HepG2 (cell line): Measurements from ENCODE around the gene GDF7.

Experiments used
- FOSL2 ChIP-seq: sonication (generic); formaldehyde crosslinking; IDR thresholded peaks from 2 replicates; pipeline ENCODE4 v1.4.0; 2020; ENCODE audit warnings: missing genetic modification reagents
- GABPA ChIP-seq, 2 experiments: IDR thresholded peaks; 2 replicates each; pipeline ENCODE4 v1.6.1; 2011 to 2016; ENCODE audit warnings: low read depth in 2 of 2, low read length in 1 of 2, missing biosample characterization in 1 of 2, missing genetic modification characterization in 1 of 2
- HOXA7 ChIP-seq: sonication (generic); formaldehyde crosslinking; IDR thresholded peaks from 2 replicates; pipeline ENCODE4 v1.8.1; 2022; ENCODE audit warnings: mild to moderate bottlenecking, missing genetic modification reagents, moderate library complexity
- MAX ChIP-seq: IDR thresholded peaks from 2 replicates; pipeline ENCODE4 v1.6.1; 2012; ENCODE audit warnings: inconsistent platforms
- MEIS1 ChIP-seq: sonication (generic); formaldehyde crosslinking; IDR thresholded peaks from 2 replicates; pipeline ENCODE4 v1.9.0; 2021; ENCODE audit warnings: mild to moderate bottlenecking, missing genetic modification reagents, moderate library complexity, borderline replicate concordance
- NFIC ChIP-seq: IDR thresholded peaks from 2 replicates; pipeline ENCODE4 v1.6.1; 2012; ENCODE audit warnings: mild to moderate bottlenecking, low read length, inconsistent platforms
- NR2C2 ChIP-seq: sonication (generic); formaldehyde crosslinking; IDR thresholded peaks from 2 replicates; pipeline ENCODE4 v1.4.0; 2020; ENCODE audit warnings: missing genetic modification reagents, mild to moderate bottlenecking, moderate library complexity, borderline replicate concordance
- POLR2A ChIP-seq, 2 experiments: IDR thresholded peaks; 2 replicates each; pipeline ENCODE4 v1.6.1; 2011; ENCODE audit warnings: low read depth in 2 of 2, low read length in 2 of 2, mild to moderate bottlenecking in 1 of 2, moderate library complexity in 1 of 2; ENCODE audit not compliant: insufficient read depth in 1 of 2
- POLR2AphosphoS5 ChIP-seq: IDR thresholded peaks from 2 replicates; pipeline ENCODE4 v1.6.1; 2012; ENCODE audit warnings: low read depth, low read length
- RFXANK ChIP-seq: IDR thresholded peaks from 2 replicates; pipeline ENCODE4 v1.6.1; 2016
- ZNF180 ChIP-seq: sonication (generic); formaldehyde crosslinking; IDR thresholded peaks from 2 replicates; pipeline ENCODE4 v1.4.0; 2020; ENCODE audit warnings: low read depth, missing genetic modification reagents, borderline replicate concordance
- ZNF280D ChIP-seq: sonication (generic); formaldehyde crosslinking; IDR thresholded peaks from 2 replicates; pipeline ENCODE4 v1.5.1; 2020; ENCODE audit warnings: mild to moderate bottlenecking, missing genetic modification reagents
- ZNF530 ChIP-seq: sonication (generic); formaldehyde crosslinking; IDR thresholded peaks from 2 replicates; pipeline ENCODE4 v1.5.0; 2020; ENCODE audit warnings: low read depth, mild to moderate bottlenecking, missing genetic modification reagents
- ZNF687 ChIP-seq: sonication (generic); formaldehyde crosslinking; IDR thresholded peaks from 2 replicates; pipeline ENCODE4 v1.5.1; 2020; ENCODE audit warnings: mild to moderate bottlenecking, missing genetic modification reagents, moderate library complexity

- TF ChIP-seq FOSL2 (CRISPR knock-in tag): no peak
- no peak for TF ChIP-seq MAX
- TF ChIP-seq POLR2A (IDR thresholded peaks at IDR 0.05; ENCODE audit: insufficient read depth in 1 of 2, low read depth in 2 of 2, low read length in 2 of 2): no peak
- TF ChIP-seq ZNF280D: no peak
- no peak for TF ChIP-seq HOXA7 (CRISPR knock-in tag)
- no peak for TF ChIP-seq NFIC
- no peak for TF ChIP-seq ZNF180 (CRISPR knock-in tag)
- TF ChIP-seq GABPA (IDR thresholded peaks at IDR 0.05; ENCODE audit: low read depth, low read length): no peak
- no peak for TF ChIP-seq GABPA (CRISPR knock-in tag; IDR thresholded peaks at IDR 0.05; ENCODE audit: low read depth)
- TF ChIP-seq MEIS1 (CRISPR knock-in tag): no peak
- no peak for TF ChIP-seq ZNF687 (CRISPR knock-in tag)
- TF ChIP-seq ZNF530: no peak
- no peak for TF ChIP-seq POLR2AphosphoS5
- TF ChIP-seq NR2C2 (CRISPR knock-in tag): no peak
- no peak for TF ChIP-seq RFXANK (CRISPR knock-in tag)
Measured at GRCh38 chr2:20643826-20644225, 23.1 kb upstream of the GDF7 start.
